Right lobe of liver (tissue), 6 donors: ENCODE data around the gene ALDH3A2. TPM values are rescaled to one million over a fixed set of nuclear protein-coding genes. Genes with fewer than 3 reads are reported as not detected.

ENCODE experiments used
- ATAC-seq, 4 donors: fragments of 200-7000 bp; cut with Tn5 transposase; one replicate each; pipeline ENCODE4 v1.9.1; 2020; ENCODE audit warnings: mild to moderate bottlenecking in 4 of 4, moderate library complexity in 4 of 4
- DNase-seq, 3 donors: peaks; one replicate each; pipeline ENCODE4 v3.0.0-alpha.2; 2020
- H3K27ac ChIP-seq, 3 donors: fragments of 200-600 bp; one replicate each; pipeline ENCODE4 v1.8.0; 2022
- H3K27me3 ChIP-seq, 2 donors: fragments of 200-600 bp; one replicate each; pipeline ENCODE4 v1.8.0; 2022
- H3K36me3 ChIP-seq, 4 donors: fragments of 200-600 bp; sonication (generic) in 1 of 4; one replicate each; pipeline versions ENCODE4 v1.5.1 to v1.8.0; 2017 to 2022; ENCODE audit warnings: control low read depth in 1 of 4
- H3K4me1 ChIP-seq, 4 donors: fragments of 200-600 bp; sonication (generic) in 1 of 4; one replicate each; pipeline versions ENCODE4 v1.5.1 to v1.8.0; 2017 to 2022; ENCODE audit warnings: control low read depth in 1 of 4
- H3K4me3 ChIP-seq, 3 donors: fragments of 200-600 bp; one replicate each; pipeline ENCODE4 v1.8.0; 2022
- H3K9me3 ChIP-seq, 4 donors: fragments of 200-600 bp; sonication (generic) in 1 of 4; one replicate each; pipeline versions ENCODE4 v1.5.1 to v1.8.0; 2017 to 2022; ENCODE audit warnings: control low read depth in 1 of 4
- POLR2A ChIP-seq: fragments of 450-650 bp; IDR thresholded peaks from one replicate; pipeline ENCODE4 v1.6.1; 2017; ENCODE audit warnings: antibody characterized with exemption, mild to moderate bottlenecking
- WGBS: methylation state at CpG from one replicate; pipeline ENCODE4 v1.1.6; 2018; ENCODE audit warnings: low coverage, low lambda C conversion rate; ENCODE audit not compliant: insufficient coverage; ENCODE audit errors: missing lambda C conversion rate; 5-methylcytosine and 5-hydroxymethylcytosine counted together
- intact Hi-C, 2 donors: fragments of 100-400 bp; cut with DNase I; formaldehyde crosslinking; loops; one replicate each; pipeline versions ENCODE4 v1.11.2 to v1.14.1; 2022
- total RNA-seq, 6 experiments: library from RNA; depleted of rRNA in 2 of 6; stranded (reverse); fragments of >200 nt in 2 of 6; fragmentation: NEBNext Ultra II Directional in 3 of 6; extraction: Animal tissue kit (Norgen Biotek cat#: 25700) in 3 of 6; gene quantifications; one replicate each; pipeline versions ENCODE4 v1.1.0 to v1.2.4, GENCODE V29; 2016 to 2023
- TF ChIP-seq, protein P1 (sequence below), 4 donors: fragments of 200-600 bp in 3 of 4; fragments of 450-650 bp in 1 of 4; IDR thresholded peaks; one replicate each; pipeline versions ENCODE4 v1.5.1 to v1.8.0; 2016 to 2022; ENCODE audit warnings: antibody characterized with exemption in 4 of 4, mild to moderate bottlenecking in 2 of 4
- donor health status: DM: no; HTN: yes; CAD: no.
- donor health status: DM: no; HTN: no; CAD: no.
- donor health status: DM: no; HTN: no; CAD: no.
- donor health status: DM: no; HTN: yes; CAD: no.
- donor health status: DM: no; HTN: yes; CAD: no.

Gene ALDH3A2
- total RNA-seq, 6 experiments from 2014 or later: 102 to 264 (median 182) TPM

GRCh38 chr17:19716108-19717030 is 67.8 kb downstream of the ALDH3A2 start, which contains the start of gene SLC47A2:
SLC47A2 (minus strand) TSS chr17:19716584; CDS start chr17:19716555, 29 bp downstream.
- Histone ChIP-seq H3K36me3 (no peaks in the 10 kb centered on the region), H3K4me3 (no peak within 1 kb of the TSS), H3K27ac (no peak within 1 kb of the TSS), H3K4me1 (peaks cover 0 to 10% (median 4%) of the 10 kb centered on the region in 4 donors), H3K9me3 (no peaks in the 10 kb centered on the region), H3K27me3 (no peaks in the 10 kb centered on the region)
- no peak for TF ChIP-seq POLR2A
- TF ChIP-seq, protein P1, sequence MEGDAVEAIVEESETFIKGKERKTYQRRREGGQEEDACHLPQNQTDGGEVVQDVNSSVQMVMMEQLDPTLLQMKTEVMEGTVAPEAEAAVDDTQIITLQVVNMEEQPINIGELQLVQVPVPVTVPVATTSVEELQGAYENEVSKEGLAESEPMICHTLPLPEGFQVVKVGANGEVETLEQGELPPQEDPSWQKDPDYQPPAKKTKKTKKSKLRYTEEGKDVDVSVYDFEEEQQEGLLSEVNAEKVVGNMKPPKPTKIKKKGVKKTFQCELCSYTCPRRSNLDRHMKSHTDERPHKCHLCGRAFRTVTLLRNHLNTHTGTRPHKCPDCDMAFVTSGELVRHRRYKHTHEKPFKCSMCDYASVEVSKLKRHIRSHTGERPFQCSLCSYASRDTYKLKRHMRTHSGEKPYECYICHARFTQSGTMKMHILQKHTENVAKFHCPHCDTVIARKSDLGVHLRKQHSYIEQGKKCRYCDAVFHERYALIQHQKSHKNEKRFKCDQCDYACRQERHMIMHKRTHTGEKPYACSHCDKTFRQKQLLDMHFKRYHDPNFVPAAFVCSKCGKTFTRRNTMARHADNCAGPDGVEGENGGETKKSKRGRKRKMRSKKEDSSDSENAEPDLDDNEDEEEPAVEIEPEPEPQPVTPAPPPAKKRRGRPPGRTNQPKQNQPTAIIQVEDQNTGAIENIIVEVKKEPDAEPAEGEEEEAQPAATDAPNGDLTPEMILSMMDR (IDR thresholded peaks at IDR 0.05): no peak
- no peak for ATAC-seq
- no CpG with 5 or more reads among the region's 13 CpGs for WGBS
- DNase-seq: no peak
- intact Hi-C loops: no loop called here

GRCh38 chr17:19717031-19717360 is 68.4 kb downstream of the ALDH3A2 start:
- intact Hi-C loops: no loop called here
- DNase-seq: no peak
- H3K4me1 ChIP-seq: peaks cover 0 to 12% (median 4%) of the 10 kb centered on the region in 4 donors
- no peaks in the 10 kb centered on the region for H3K36me3 ChIP-seq
- no peak for TF ChIP-seq POLR2A
- TF ChIP-seq, protein P1 (IDR thresholded peaks at IDR 0.05): no peak
- 100% methylated on average over 2 of the region's 7 CpGs for WGBS
- no peak overlapping the region for H3K27ac ChIP-seq
- no peaks in the 10 kb centered on the region for H3K27me3 ChIP-seq
- ATAC-seq: no peak
- no peak overlapping the region for H3K4me3 ChIP-seq
- no peaks in the 10 kb centered on the region for H3K9me3 ChIP-seq

- intact Hi-C loops: no loop called here
- ATAC-seq: no peak
- 100% methylated on average over 1 of the region's 10 CpGs for WGBS
- no peaks in the 10 kb centered on the region for H3K36me3 ChIP-seq
- H3K27ac ChIP-seq: no peak overlapping the region
- H3K27me3 ChIP-seq: no peaks in the 10 kb centered on the region
- DNase-seq: no peak
- TF ChIP-seq, protein P1 (IDR thresholded peaks at IDR 0.05): no peak
- TF ChIP-seq POLR2A: no peak
- peaks cover 0 to 12% (median 4%) of the 10 kb centered on the region in 4 donors for H3K4me1 ChIP-seq
- no peaks in the 10 kb centered on the region for H3K9me3 ChIP-seq
- no peak overlapping the region for H3K4me3 ChIP-seq
Measured at GRCh38 chr17:19717411-19717908, 68.9 kb downstream of the ALDH3A2 start.

- WGBS: 82% methylated on average over 2 of the region's 12 CpGs
- peak in 3 of 4 donors; percentile 9 to 66 (median 45) for ATAC-seq
- Histone ChIP-seq H3K4me1 (peaks cover 0 to 12% (median 4%) of the 10 kb centered on the region in 4 donors), H3K27ac (no peak overlapping the region), H3K9me3 (no peaks in the 10 kb centered on the region), H3K36me3 (no peaks in the 10 kb centered on the region), H3K27me3 (no peaks in the 10 kb centered on the region), H3K4me3 (no peak overlapping the region)
- intact Hi-C loops: no loop called here
- peak in 1 of 3 donors; percentile 58 for DNase-seq
- TF ChIP-seq, protein P1 (IDR thresholded peaks at IDR 0.05): no peak
- TF ChIP-seq POLR2A: no peak
Measured at GRCh38 chr17:19718041-19718612, 69.6 kb downstream of the ALDH3A2 start.
